Activated gamma-delta T cell treated with anti-CD3 and anti-CD28 coated beads, Interleukin-2, amount 50 U/mL, for 16 hours (primary cell): ENCODE data around the gene SCAPER.
"Not testable (repeated sequence)": the region's sequence is repeated elsewhere in the genome, so short reads cannot be mapped to it uniquely, and the experiment has no call there.

Source experiments
- DNase-seq: peaks from one replicate; pipeline ENCODE4 v3.0.0-alpha.2; 2020; ENCODE audit warnings: low read depth

The SCAPER gene

DNA sequence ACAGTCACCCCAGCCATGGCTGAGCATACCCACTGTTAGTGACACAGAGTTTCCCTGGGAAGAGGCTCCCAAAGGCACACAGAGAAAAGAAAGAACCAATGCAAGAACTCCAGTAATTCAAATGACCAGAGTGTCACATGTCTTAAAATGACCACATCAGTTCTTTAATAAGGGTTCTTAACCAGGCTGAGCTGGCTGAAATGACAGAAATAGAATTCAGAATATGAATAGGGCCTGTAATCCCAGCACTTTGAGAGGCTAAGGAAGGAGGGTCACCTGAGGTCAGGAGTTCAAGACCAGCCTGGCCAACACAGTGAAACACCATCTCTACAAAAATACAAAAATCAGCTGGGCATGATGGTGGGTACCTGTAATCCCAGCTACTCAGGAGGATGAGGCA, 54.8 kb downstream of the SCAPER start:
- not testable (repeated sequence) for DNase-seq

DNA sequence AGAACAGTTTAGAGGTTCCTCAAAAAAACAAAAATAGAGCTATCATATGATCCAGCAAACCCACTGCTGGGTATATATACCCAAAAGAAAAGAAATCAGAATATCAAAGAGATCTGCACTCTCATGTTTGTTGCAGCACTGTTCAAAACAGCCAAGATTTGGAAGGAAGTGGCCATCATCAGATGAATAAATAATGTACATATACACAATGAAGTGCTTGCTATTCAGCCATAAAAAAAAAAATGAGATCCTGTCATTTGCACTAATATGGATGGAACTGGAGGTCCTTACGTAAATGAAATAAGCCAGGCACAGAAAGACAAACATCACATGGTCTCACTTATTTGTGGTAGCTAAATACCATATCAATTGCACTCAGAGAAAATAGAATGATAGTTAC, 58.4 kb downstream of the SCAPER start:
- no peak for DNase-seq

GRCh38 chr15:76844096-76844495, 61.0 kb downstream of the SCAPER start:
- DNase-seq, result no peak

DNA sequence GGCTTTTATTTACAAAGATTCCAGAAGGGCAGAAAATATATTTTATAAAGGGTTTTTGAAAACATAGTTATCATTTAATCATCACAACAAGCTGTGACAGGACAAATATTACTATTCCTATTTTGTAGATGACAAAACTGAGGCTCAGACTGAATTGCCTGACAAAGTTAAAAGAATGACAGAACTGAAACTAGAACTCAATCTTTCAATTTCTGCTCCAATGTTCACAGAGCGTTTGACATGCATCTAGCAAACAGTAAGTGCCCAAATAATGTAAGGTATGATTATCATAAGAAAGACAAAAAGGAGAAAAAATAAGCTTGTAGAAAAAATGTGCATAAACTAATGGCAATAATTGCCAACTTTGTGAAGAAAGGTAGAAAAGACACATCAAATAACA, 61.9 kb downstream of the SCAPER start:
- DNase-seq, result no peak

- no peak for DNase-seq
Observed at GRCh38 chr15:76840830-76841460, 64.2 kb downstream of the SCAPER start.

GRCh38 chr15:76839173-76839572, 66.0 kb downstream of the SCAPER start:
- DNase-seq, result no peak

DNA sequence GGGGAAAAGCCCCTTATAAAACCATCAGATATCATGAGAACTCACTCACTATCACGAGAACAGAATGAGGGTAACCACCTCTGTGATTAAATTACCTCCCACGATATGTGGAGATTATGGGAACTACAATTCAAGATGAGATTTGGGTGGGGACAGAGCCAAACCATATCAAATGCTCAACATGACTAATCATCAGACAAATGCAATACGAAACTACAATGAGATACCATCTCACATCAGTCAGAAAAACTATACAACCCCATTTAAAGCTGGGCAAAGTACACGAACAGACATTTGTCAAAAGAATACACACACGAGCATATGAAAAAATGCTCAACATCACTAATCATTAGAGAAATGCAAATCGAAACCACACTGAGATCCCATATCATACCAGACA, 67.7 kb downstream of the SCAPER start:
- DNase-seq, result no peak

GRCh38 chr15:76829939-76830338, 75.2 kb downstream of the SCAPER start:
- no peak for DNase-seq

GRCh38 chr15:76823890-76824289, 81.2 kb downstream of the SCAPER start:
- DNase-seq, result no peak

DNA sequence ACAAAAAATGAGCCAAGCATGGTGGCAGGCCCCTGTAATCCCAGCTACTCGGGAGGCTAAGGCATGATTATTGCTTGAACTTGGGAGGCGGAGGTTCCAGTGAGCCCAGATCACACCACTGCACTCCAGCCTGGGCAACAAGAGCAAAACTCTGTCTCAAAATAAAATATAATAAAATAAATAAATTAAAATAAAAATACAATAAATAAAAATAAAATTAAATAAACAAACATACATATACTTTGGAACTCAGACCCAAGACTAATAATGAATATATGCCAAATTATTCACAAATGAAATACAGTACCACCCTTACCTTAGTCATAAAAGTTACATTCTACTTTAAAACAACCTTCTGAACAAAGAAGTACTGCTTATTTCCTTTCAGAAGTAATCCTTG, 81.8 kb downstream of the SCAPER start:
- no peak for DNase-seq

DNA sequence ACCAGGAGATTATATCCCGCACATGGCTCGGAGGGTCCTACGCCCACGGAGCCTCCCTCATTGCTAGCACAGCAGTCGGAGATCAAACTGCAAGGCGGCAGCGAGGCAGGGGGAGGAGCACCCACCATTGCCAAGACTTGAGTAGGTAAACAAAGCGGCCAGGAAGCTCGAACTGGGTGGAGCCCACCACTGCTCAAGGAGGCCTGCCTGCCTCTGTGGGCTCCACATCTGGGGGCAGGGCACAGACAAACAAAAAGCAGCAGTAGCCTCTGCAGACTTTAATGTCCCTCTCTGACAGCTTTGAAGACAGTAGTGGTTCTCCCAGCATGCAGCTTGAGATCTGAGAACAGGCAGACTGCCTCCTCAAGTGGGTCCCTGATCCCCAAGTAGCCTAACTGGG, 86.2 kb downstream of the SCAPER start:
- DNase-seq, result not testable (repeated sequence)

GRCh38 chr15:76815421-76815820, 89.7 kb downstream of the SCAPER start:
- DNase-seq, result no peak

DNA sequence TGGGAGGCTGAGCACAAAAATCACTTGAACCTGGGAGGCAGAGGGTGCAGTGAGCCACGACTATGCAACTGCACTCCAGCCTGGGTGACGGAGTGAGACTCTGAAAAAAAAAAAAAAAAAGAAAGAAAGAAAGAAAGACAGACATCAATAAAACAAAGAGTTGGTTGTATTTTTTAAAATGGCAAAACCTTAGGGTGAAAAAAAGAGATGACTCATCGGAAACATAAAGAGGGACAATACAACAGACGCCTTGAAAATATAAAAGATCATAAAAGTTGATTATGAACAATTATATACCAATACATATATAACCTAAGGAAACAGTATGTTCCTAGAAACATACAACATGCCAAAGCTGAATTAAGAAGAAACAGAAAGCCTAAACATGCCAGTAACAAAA, 92.8 kb downstream of the SCAPER start:
- DNase-seq, result no peak

- no peak for DNase-seq
Observed at GRCh38 chr15:76809412-76810103, 95.6 kb downstream of the SCAPER start.

- DNase-seq, result no peak
Observed at GRCh38 chr15:76803049-76803571, 102.0 kb downstream of the SCAPER start.

GRCh38 chr15:76802411-76802810, 102.7 kb downstream of the SCAPER start:
- DNase-seq, result no peak

- DNase-seq, result no peak
Observed at GRCh38 chr15:76799760-76800159, 105.4 kb downstream of the SCAPER start.

GRCh38 chr15:76795217-76795616, 109.9 kb downstream of the SCAPER start:
- DNase-seq, result no peak

- no peak for DNase-seq
Observed at GRCh38 chr15:76793162-76793561, 112.0 kb downstream of the SCAPER start.

DNA sequence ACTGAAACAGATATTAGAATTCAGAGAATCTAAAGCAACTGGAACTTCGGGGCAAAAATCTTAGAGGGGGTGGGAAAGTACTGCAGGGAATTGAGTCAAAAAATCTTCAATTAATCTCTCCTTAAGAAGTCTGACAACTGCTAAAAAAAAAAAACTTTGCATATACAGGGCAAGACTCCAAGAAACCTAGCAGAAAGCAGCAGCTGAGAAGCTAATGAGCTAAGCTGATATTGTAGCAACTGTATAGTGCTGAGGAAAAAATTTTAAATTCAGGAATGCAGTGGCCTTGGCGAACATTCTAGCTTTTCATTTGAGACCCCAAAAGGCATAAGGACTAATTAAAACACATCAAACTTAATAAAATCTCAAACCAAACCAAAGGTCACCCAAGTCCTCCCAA, 113.6 kb downstream of the SCAPER start:
- DNase-seq, result no peak

- DNase-seq, result no peak
Observed at GRCh38 chr15:76787273-76787672, 117.9 kb downstream of the SCAPER start.

- no peak for DNase-seq
Observed at GRCh38 chr15:76776969-76777368, 128.2 kb downstream of the SCAPER start.

DNA sequence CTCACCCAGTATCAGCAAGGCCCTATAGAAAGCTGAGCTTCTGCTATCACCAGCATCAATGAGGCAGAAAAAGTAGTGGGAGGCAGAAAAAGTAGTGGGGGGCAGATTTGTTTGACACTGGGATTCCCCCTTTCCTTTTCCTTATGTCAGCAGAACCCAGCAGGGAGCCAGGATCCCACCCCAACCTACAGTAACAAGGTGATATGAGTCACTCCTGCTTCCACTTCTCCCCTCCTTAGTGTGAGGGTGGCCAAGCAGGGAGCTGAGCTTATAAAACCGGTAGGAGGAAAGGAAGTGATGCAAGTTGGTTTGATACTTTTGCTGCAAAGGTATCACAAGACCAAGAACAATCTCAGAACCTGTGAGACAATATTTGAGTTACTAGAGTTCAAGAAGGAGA, 128.7 kb downstream of the SCAPER start:
- no peak for DNase-seq

DNA sequence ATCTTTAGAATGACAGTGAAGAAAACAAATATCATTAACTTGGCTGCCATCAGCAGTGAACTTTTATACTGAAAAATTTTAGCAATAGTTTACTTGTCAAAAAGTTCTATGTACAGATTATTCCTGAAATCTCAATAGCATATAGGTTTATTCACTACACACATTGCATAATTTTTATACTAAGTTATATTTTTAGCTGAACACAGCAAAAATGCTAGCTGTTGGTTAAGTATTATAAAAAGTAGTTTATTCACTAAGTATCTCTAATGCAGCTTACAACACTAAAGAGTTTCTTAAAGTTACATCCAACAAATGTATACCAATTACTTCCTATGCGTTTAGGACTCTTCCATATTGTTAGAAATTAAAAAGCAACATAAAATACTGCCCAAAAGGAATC, 131.9 kb downstream of the SCAPER start:
- no peak for DNase-seq
